Glutamatergic neuron (in vitro differentiated cells): ENCODE results near the gene IQCK. TPM values are rescaled to one million over a fixed set of nuclear protein-coding genes. Genes with fewer than 3 reads are reported as not detected.

Experiments used
- DNase-seq: peaks from one replicate; pipeline ENCODE4 v3.0.0; 2022
- H3K27ac Mint-ChIP-seq: one replicate; pipeline ENCODE4 v1.8.0; 2020; ENCODE audit warnings: mild to moderate bottlenecking, mixed read lengths, inconsistent platforms; ENCODE audit not compliant: unreplicated experiment
- H3K27me3 Mint-ChIP-seq: one replicate; pipeline ENCODE4 v1.8.0; 2020; ENCODE audit warnings: mild to moderate bottlenecking, moderate library complexity, mixed read lengths, inconsistent platforms; ENCODE audit not compliant: unreplicated experiment
- H3K36me3 Mint-ChIP-seq: one replicate; pipeline ENCODE4 v1.8.0; 2020; ENCODE audit warnings: mild to moderate bottlenecking, mixed read lengths, inconsistent platforms; ENCODE audit not compliant: unreplicated experiment
- H3K4me1 Mint-ChIP-seq: one replicate; pipeline ENCODE4 v1.8.0; 2020; ENCODE audit warnings: mild to moderate bottlenecking, low read depth, mixed read lengths, inconsistent platforms; ENCODE audit not compliant: unreplicated experiment
- H3K4me3 Mint-ChIP-seq: one replicate; pipeline ENCODE4 v1.8.0; 2020; ENCODE audit warnings: mild to moderate bottlenecking, mixed read lengths, inconsistent platforms; ENCODE audit not compliant: unreplicated experiment
- H3K9me3 Mint-ChIP-seq: one replicate; pipeline ENCODE4 v1.8.0; 2020; ENCODE audit warnings: mild to moderate bottlenecking, moderate library complexity, mixed read lengths, inconsistent platforms; ENCODE audit not compliant: unreplicated experiment
- CTCF ChIP-seq: fragments of 200-600 bp; sonication (generic); IDR thresholded peaks from one replicate; pipeline ENCODE4 v1.5.0; 2021; ENCODE audit not compliant: partially characterized antibody, unreplicated experiment
- total RNA-seq: library from RNA; stranded (reverse); fragmentation: NEBNext Ultra II Directional; extraction: Animal tissue kit (Norgen Biotek cat#: 25700); gene quantifications from one replicate; pipeline ENCODE4 v1.2.1, GENCODE V29; 2021; ENCODE audit not compliant: unreplicated experiment

The IQCK gene
- total RNA-seq, 1 donor from 2014 or later, result 5.1 TPM

DNA sequence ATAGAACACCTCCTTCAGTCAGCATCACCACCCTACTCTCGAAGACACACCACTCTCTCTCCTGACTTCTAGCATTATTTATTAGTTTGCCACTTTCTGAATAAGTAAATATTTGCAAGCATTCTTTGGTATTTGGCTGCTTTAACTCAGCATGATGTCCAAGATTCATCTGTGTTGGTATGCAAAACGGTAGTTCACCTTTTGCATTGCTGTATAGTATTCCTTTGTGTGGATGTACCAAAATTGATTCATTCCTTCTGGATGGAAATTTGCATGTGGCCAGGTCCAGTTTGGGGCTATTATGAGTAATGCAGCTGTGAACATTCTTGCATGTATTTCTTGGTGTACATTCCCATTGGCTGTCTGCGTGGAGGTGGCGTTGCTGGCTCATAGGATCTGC is 32.9 kb upstream of the IQCK start:
- H3K9me3 Mint-ChIP-seq, result no peaks in the 10 kb centered on the region
- no peaks in the 10 kb centered on the region for H3K4me1 Mint-ChIP-seq
- no peak overlapping the region for H3K4me3 Mint-ChIP-seq
- no peak for DNase-seq
- TF ChIP-seq CTCF, result no peak
- no peak overlapping the region for H3K27ac Mint-ChIP-seq
- H3K36me3 Mint-ChIP-seq, result peaks cover 13% of the 10 kb centered on the region
- peaks cover 5% of the 10 kb centered on the region for H3K27me3 Mint-ChIP-seq

GRCh38 chr16:19687279-19687678 is 30.8 kb upstream of the IQCK start:
- no peak for TF ChIP-seq CTCF

GRCh38 chr16:19688396-19689024 is 29.6 kb upstream of the IQCK start:
- DNase-seq, result no peak
- Mint-ChIP-seq H3K4me3 (no peak overlapping the region), H3K4me1 (no peaks in the 10 kb centered on the region), H3K36me3 (peaks cover 10% of the 10 kb centered on the region), H3K27ac (no peak overlapping the region), H3K27me3 (peaks cover 2% of the 10 kb centered on the region), H3K9me3 (no peaks in the 10 kb centered on the region)
- TF ChIP-seq CTCF, result no peak

More at GRCh38 chr16:19687279-19687678, 30.8 kb upstream of the IQCK start:
- Mint-ChIP-seq H3K4me1 (no peaks in the 10 kb centered on the region), H3K36me3 (peaks cover 13% of the 10 kb centered on the region), H3K4me3 (no peak overlapping the region), H3K27ac (no peak overlapping the region), H3K27me3 (peaks cover 5% of the 10 kb centered on the region), H3K9me3 (no peaks in the 10 kb centered on the region)
- DNase-seq, result no peak

DNA sequence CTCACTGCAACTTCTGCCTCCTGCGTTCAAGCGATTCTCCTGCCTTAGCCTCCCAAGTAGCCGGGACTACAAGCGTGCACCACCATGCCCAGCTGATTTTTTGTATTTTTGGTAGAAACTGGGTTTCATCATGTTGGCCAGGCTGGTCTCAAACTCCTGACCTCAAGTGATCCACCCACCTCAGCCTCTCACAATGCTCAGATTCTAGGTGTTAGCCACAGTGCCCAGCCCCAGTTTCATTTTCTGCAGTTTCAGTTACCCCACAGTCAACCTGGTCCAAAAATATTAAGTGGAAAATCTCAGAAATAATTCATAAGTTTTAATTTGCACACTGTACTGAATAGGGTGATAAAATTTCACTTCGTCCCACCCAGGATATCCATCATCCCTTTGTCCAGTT is 28.7 kb upstream of the IQCK start:
- Mint-ChIP-seq H3K9me3 (no peaks in the 10 kb centered on the region), H3K4me1 (no peaks in the 10 kb centered on the region), H3K27ac (no peak overlapping the region), H3K4me3 (no peak overlapping the region), H3K27me3 (peaks cover 4% of the 10 kb centered on the region), H3K36me3 (peaks cover 9% of the 10 kb centered on the region)
- TF ChIP-seq CTCF, result no peak
- DNase-seq, result no peak

DNA sequence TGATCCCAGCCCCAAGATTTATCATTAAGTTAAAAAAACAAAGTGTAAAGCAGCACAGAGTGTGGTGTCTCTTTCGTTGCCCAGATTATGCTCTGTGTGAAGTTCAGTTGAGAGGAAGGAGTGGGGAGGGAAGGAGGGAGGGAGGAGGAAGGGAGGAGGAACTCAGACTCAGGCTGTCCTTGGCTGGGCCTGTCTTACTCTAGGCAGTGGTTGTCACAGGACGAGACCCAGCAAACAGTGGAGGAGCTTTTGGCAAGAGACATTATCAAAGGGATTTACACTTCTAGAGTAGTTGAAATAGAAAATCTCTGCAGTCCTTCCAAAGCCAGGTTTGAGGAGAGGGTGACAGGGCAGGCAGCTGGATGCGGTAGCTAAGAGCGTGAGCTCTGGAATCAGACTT is 27.9 kb upstream of the IQCK start:
- Mint-ChIP-seq H3K9me3 (no peaks in the 10 kb centered on the region), H3K4me3 (no peak overlapping the region), H3K4me1 (no peaks in the 10 kb centered on the region), H3K27ac (no peak overlapping the region), H3K27me3 (peaks cover 5% of the 10 kb centered on the region), H3K36me3 (peaks cover 6% of the 10 kb centered on the region)
- DNase-seq, result no peak
- no peak for TF ChIP-seq CTCF
